ENCODE measurements around the gene PCDH9. TPM values are rescaled to one million over a fixed set of nuclear protein-coding genes. Genes with fewer than 3 reads are reported as not detected.

The PCDH9 gene
- total RNA-seq, 1 experiment from 2014 or later: 10.1 TPM

DNA sequence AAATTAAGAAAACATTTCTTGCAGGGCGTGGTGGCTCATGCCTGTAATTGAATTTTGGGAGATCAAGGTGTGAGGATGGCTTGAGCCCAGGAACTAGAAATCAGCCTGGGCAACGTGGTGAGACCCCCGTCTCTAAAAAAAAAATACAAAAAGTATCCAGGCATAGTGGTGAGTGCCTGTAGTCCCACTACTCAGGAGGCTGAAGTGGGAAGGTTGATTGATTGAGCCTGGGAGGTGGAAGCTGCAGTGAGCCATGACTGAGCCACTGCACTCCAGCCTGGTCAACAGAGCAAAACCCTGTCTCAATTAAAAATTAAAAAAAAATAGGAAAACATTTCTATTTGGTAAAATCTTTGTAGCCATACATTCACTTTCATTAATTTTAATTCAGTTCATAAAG lies 526.5 kb downstream of the PCDH9 start:
- no peak for DNase-seq (ENCODE audit: unreplicated experiment)
- no TSS peak for BruUV-seq (replicated peaks)
- H3K27me3 Mint-ChIP-seq (ENCODE audit: insufficient read depth, unreplicated experiment): no peaks in the 10 kb centered on the region
- H3K4me1 Mint-ChIP-seq (ENCODE audit: insufficient read depth, unreplicated experiment): no peaks in the 10 kb centered on the region
- intact Hi-C loops (cut with micrococcal nuclease): no loop called here
- no peak overlapping the region for H3K4me3 Mint-ChIP-seq (ENCODE audit: unreplicated experiment)
- POLR2A ChIA-PET: no interaction called here
- TF ChIP-seq, protein P1, sequence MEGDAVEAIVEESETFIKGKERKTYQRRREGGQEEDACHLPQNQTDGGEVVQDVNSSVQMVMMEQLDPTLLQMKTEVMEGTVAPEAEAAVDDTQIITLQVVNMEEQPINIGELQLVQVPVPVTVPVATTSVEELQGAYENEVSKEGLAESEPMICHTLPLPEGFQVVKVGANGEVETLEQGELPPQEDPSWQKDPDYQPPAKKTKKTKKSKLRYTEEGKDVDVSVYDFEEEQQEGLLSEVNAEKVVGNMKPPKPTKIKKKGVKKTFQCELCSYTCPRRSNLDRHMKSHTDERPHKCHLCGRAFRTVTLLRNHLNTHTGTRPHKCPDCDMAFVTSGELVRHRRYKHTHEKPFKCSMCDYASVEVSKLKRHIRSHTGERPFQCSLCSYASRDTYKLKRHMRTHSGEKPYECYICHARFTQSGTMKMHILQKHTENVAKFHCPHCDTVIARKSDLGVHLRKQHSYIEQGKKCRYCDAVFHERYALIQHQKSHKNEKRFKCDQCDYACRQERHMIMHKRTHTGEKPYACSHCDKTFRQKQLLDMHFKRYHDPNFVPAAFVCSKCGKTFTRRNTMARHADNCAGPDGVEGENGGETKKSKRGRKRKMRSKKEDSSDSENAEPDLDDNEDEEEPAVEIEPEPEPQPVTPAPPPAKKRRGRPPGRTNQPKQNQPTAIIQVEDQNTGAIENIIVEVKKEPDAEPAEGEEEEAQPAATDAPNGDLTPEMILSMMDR (IDR thresholded peaks at IDR 0.05; ENCODE audit: unreplicated experiment): no peak
- CTCF ChIA-PET: no interaction called here
- no peak overlapping the region for H3K27ac Mint-ChIP-seq (ENCODE audit: low read depth, unreplicated experiment)
- H3K36me3 Mint-ChIP-seq (ENCODE audit: insufficient read depth, unreplicated experiment): no peaks in the 10 kb centered on the region
- no peaks in the 10 kb centered on the region for H3K9me3 Mint-ChIP-seq (ENCODE audit: unreplicated experiment)

DNA sequence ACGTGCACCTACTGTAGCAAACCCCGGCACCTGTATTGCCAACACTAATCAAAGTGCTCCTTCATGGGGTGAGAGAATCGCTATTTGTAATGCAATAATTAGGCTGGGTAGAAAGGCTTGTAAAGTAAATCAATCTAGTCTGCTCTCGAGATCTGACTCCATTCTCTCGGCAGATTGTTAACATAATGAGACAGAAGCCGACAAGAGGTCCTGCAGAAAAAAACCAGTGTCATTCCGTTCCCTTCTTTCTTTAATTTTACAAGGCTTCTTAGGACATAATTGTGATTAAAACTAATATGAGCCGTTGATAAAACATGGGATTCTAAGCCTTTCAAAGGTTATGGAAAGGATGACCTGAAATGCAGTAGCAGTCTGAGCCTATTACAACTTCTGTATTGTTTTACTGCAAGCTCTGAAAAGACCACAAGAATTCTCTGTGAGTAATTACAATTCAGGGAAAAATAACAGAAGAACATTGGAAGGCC lies 530.0 kb downstream of the PCDH9 start:
- CTCF ChIA-PET: interaction anchor here (0.5 to 0.8 kb wide), 2 partner anchors 190 to 342 kb away, joined by 3 read pairs; no protein-coding TSS in a partner anchor

DNA sequence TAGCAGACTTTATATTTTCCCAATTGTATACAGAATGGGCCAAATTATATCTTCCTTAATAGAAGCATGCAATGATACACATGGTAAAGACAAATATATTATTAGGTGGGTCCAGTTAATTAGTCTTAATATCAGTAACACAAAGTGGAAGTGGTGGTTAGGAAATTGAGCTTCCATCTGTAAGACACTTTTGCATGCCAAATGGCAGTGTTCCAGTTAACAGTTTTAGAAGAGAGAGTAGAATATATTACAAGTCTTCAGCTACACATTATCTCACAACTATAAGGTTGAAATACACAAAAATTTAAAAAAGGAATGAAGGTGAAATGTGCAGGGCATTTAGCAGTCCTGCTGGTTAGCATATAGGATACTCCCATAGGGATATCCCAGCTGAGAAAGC lies 536.5 kb downstream of the PCDH9 start:
- DNase-seq (ENCODE audit: unreplicated experiment): no peak
- intact Hi-C loops (cut with micrococcal nuclease): no loop called here
- no peak overlapping the region for H3K27ac Mint-ChIP-seq (ENCODE audit: low read depth, unreplicated experiment)
- no peak overlapping the region for H3K4me3 Mint-ChIP-seq (ENCODE audit: unreplicated experiment)
- H3K9me3 Mint-ChIP-seq (ENCODE audit: unreplicated experiment): no peaks in the 10 kb centered on the region
- TF ChIP-seq, protein P1 (IDR thresholded peaks at IDR 0.05; ENCODE audit: unreplicated experiment): no peak
- no peaks in the 10 kb centered on the region for H3K27me3 Mint-ChIP-seq (ENCODE audit: insufficient read depth, unreplicated experiment)
- H3K36me3 Mint-ChIP-seq (ENCODE audit: insufficient read depth, unreplicated experiment): no peaks in the 10 kb centered on the region
- peaks cover 5% of the 10 kb centered on the region for H3K4me1 Mint-ChIP-seq (ENCODE audit: insufficient read depth, unreplicated experiment)
- ChIA-PET CTCF (interaction anchor here (1.0 kb wide), 1 partner anchor 529 kb away, joined by 3 read pairs; no protein-coding TSS in a partner anchor), POLR2A (no interaction called here)
- BruUV-seq (replicated peaks): no TSS peak

More for the DNA sequence above, 530.0 kb downstream of the PCDH9 start:
- H3K36me3 Mint-ChIP-seq (ENCODE audit: insufficient read depth, unreplicated experiment): no peaks in the 10 kb centered on the region
- H3K27me3 Mint-ChIP-seq (ENCODE audit: insufficient read depth, unreplicated experiment): no peaks in the 10 kb centered on the region
- no TSS peak for BruUV-seq (replicated peaks)
- POLR2A ChIA-PET: no interaction called here
- H3K9me3 Mint-ChIP-seq (ENCODE audit: unreplicated experiment): no peaks in the 10 kb centered on the region
- intact Hi-C loops (cut with micrococcal nuclease): no loop called here
- no peak overlapping the region for H3K27ac Mint-ChIP-seq (ENCODE audit: low read depth, unreplicated experiment)
- DNase-seq (ENCODE audit: unreplicated experiment): no peak
- TF ChIP-seq, protein P1 (IDR thresholded peaks at IDR 0.05; ENCODE audit: unreplicated experiment): no peak
- no peaks in the 10 kb centered on the region for H3K4me1 Mint-ChIP-seq (ENCODE audit: insufficient read depth, unreplicated experiment)
- H3K4me3 Mint-ChIP-seq (ENCODE audit: unreplicated experiment): no peak overlapping the region

DNA sequence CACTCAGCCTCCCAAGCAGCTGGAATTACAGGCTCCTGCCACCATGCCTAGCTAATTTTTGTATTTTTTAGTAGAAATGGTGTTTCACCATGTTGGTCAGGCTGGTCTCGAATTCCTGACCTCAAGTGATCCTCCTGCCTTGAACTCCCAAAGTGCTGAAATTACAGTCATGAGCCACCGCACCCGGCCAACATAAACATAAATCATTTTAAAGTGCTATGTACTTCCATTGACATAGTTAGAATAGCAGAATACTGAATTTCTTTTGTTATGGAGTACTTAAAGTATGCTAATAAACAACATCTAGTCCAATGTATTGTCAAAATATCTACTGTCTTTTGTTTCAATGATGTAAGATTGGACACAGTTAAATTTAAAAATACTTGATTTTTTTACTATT lies 539.0 kb downstream of the PCDH9 start:
- intact Hi-C loops (cut with micrococcal nuclease): no loop called here
- H3K36me3 Mint-ChIP-seq (ENCODE audit: insufficient read depth, unreplicated experiment): no peaks in the 10 kb centered on the region
- no peak for DNase-seq (ENCODE audit: unreplicated experiment)
- ChIA-PET POLR2A (interaction anchor here (1.8 kb wide), 1 partner anchor 21 kb away, joined by 4 read pairs; no protein-coding TSS in a partner anchor), CTCF (interaction anchor here (0.7 to 1.4 kb wide), 3 partner anchors 167 to 533 kb away, joined by 3 to 10 read pairs (median 3); no protein-coding TSS in a partner anchor)
- H3K4me3 Mint-ChIP-seq (ENCODE audit: unreplicated experiment): no peak overlapping the region
- peaks cover 5% of the 10 kb centered on the region for H3K4me1 Mint-ChIP-seq (ENCODE audit: insufficient read depth, unreplicated experiment)
- no peaks in the 10 kb centered on the region for H3K27me3 Mint-ChIP-seq (ENCODE audit: insufficient read depth, unreplicated experiment)
- TF ChIP-seq, protein P1 (IDR thresholded peaks at IDR 0.05; ENCODE audit: unreplicated experiment): no peak
- no TSS peak for BruUV-seq (replicated peaks)
- H3K9me3 Mint-ChIP-seq (ENCODE audit: unreplicated experiment): no peaks in the 10 kb centered on the region
- H3K27ac Mint-ChIP-seq (ENCODE audit: low read depth, unreplicated experiment): no peak overlapping the region

Measured in MCF 10A (cell line).